GM06990 (cell line): ENCODE data around the gene CASQ2.

Experiments used
- DNase-seq: peaks from one replicate; pipeline ENCODE4 v3.0.0-alpha.2; 2011; ENCODE audit not compliant: insufficient read length; ENCODE audit errors: extremely low read depth
- H3K27me3 ChIP-seq: replicated peaks from 2 replicates; pipeline ENCODE4 v1.6.0; 2011; ENCODE audit warnings: low read length; ENCODE audit not compliant: control insufficient read depth, insufficient read depth
- H3K36me3 ChIP-seq: 2 replicates; pipeline ENCODE4 v1.5.1; 2011; ENCODE audit warnings: low read length; ENCODE audit not compliant: control insufficient read depth, insufficient read depth
- H3K4me3 ChIP-seq: replicated peaks from 2 replicates; pipeline ENCODE4 v1.5.1; 2011; ENCODE audit warnings: low read depth, mild to moderate bottlenecking, control low read depth, low read length
- CTCF ChIP-seq: IDR thresholded peaks from 2 replicates; pipeline ENCODE4 v1.5.1; 2011; ENCODE audit warnings: low read length, control low read depth, mild to moderate bottlenecking, inconsistent platforms; ENCODE audit not compliant: insufficient read depth, poor library complexity, severe bottlenecking

Gene CASQ2

GRCh38 chr1:115660151-115660550 is 108.4 kb downstream of the CASQ2 start:
- Histone ChIP-seq H3K27me3 (no peaks in the 10 kb centered on the region), H3K36me3 (peaks cover 10% of the 10 kb centered on the region), H3K4me3 (no peak overlapping the region)
- TF ChIP-seq CTCF = no peak
- DNase-seq = no peak

GRCh38 chr1:115658646-115659045 is 109.9 kb downstream of the CASQ2 start:
- DNase-seq = no peak
- no peak for TF ChIP-seq CTCF
- H3K27me3 ChIP-seq = no peaks in the 10 kb centered on the region
- no peak overlapping the region for H3K4me3 ChIP-seq
- peaks cover 4% of the 10 kb centered on the region for H3K36me3 ChIP-seq

- no peak for TF ChIP-seq CTCF
- peaks cover 1% of the 10 kb centered on the region; the same call in 1 of the 2 replicates for H3K36me3 ChIP-seq
- no peak for DNase-seq
- no peak overlapping the region for H3K4me3 ChIP-seq
- no peaks in the 10 kb centered on the region for H3K27me3 ChIP-seq
Measured at GRCh38 chr1:115656461-115657077, 111.9 kb downstream of the CASQ2 start.

- Histone ChIP-seq H3K27me3 (no peaks in the 10 kb centered on the region), H3K4me3 (no peak overlapping the region), H3K36me3 (peaks cover 1% of the 10 kb centered on the region; the same call in 1 of the 2 replicates)
- no peak for DNase-seq
- no peak for TF ChIP-seq CTCF
Measured at GRCh38 chr1:115655916-115656315, 112.6 kb downstream of the CASQ2 start.

- TF ChIP-seq CTCF = no peak
- no peak overlapping the region for H3K4me3 ChIP-seq
- no peaks in the 10 kb centered on the region for H3K27me3 ChIP-seq
- DNase-seq = no peak
- H3K36me3 ChIP-seq = peaks cover 1% of the 10 kb centered on the region; the same call in 1 of the 2 replicates
Measured at GRCh38 chr1:115655306-115655663, 113.2 kb downstream of the CASQ2 start.
